SKM-1 (cell line): ENCODE measurements around the gene SLC22A4.

ENCODE experiments used
- DNase-seq: peaks from one replicate; lab custom pipeline; 2025; ENCODE audit not compliant: unreplicated experiment; lab: John Stamatoyannopoulos, UW

SLC22A4 gene

DNA sequence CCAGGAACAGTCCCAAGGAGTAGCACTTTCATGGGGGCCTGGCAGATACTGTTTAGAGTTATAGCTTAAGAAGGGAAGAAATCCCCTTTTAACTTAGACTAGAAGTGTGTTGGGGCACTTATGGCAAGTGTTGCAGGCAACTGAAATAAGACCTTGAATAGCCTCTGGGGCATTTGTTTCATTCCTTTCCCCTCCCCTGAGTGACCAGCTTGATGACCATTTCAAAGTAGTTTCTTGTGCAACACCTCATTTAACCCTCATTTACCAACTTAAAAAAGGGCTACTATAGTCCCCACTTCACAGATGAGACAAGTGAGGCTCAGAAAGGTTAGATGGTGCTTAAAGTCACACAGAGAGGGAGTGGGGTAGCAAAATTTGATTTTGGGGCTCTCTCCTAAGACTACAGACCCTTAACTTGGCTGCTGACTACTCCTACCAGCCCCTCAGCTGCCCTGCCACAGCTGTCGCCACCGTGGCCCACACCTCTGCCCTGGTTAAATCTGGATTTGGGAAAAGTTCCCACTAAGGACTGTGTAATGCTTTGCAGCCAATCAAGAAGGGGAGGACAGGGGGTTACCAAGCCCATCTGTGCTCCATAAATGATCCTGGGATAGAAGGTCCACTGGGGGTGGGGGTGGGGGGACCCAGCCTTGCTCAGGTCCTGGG lies 31.2 kb upstream of the SLC22A4 start:
- no peak for DNase-seq

DNA sequence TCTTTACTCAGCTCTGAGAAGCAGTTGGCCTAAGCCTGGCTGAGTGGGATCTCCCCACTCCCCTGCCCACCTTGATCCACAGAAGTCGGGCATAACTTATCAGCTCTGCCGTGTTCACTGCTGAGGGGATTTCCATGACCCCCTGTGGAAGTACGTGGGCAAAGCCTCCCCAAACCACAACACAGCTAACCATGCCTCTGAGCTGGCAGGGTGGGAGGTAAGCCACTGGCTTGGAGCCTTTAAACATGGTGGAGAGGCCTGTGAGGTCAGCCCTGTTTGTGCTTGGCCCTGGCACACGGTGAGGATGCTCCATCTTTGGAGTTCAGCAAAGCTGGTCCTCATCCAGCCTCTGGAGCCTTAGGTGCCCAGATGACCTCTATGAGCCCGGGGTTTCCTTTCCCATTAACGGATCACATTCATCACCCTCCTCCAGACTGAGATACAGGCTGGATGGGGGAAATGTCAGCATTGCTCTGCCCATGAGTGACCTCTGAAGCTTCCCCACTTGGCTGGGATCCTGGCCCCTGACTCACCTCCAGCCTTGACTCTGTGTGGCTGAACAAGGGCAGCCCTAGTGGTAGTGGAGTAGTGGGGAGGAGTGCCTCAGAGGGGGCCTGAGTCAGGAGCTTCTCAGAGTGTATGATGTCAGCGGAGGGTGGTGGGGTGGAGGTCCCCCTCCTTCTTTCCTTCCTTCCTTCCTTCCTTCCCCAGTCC lies 30.5 kb upstream of the SLC22A4 start:
- DNase-seq, result no peak

DNA sequence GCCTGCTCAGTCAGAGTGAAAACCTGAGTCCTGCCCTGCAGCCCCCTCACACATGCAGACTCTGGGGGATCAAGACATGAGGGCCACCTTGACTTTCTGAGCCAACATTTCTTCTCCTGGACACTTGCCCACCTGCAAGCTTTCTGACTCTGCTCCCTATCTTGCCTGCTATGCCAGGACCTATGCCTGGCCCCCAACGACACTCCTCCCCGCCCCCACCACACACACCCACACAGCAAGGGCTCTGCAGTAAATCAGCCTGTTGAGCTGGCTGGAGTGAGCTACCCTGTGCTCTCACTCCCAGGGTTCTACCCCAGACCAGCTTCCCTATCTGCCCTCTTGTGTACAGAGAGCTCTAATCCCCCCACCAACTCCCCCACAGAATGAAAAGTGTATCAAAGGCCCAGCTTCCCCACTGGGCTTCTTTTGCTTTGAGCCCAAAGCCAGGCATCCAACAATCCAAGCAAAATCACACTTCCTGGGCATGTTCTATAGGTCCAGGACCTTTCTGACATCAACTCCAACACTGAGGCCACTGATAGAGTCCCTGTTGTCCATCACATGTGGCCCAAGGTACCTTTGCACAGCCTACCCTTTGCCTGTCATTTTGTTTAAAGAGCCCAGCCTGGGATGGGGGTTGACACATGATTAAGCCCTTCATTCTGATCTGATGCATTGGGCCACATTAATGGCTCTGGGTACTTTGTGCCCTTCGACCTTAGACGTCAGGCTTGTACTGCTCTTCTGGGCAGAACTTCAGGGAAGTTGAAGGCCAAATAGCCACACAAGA lies 29.5 kb upstream of the SLC22A4 start:
- DNase-seq, result no peak

DNA sequence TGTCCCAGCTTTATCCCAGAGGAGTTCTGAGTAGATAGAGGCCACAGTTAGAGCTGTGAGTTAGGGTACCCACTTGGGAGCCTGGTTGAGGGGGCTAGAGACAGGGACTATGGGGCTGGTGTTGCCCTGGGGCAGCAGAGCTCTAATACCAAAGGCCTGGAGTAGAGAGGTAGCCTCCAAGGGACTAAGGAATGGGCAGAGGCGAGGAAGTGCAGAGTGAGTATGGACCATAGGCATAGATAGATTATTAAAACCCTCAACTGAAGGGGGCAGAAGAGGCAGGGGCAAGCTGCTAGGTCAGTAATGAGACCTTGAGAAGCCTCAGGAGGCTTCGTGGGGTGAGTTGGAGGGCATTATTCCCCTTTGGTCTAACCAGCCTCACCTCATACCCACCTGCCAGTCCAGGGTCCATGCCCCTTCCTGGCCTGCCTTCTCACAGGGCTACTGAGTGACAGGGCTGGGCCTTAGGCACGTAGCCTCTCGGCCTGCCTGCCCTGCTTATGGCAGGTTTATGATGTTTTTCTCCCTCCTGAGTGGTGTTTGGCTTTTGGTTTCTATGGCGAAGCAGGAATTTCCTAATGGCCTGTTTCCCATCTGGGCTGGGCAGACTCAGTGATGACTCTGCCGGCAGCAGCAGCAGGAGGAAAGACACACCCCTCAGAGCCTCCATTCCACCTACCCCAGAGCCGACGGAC lies 28.7 kb upstream of the SLC22A4 start:
- DNase-seq, result no peak

DNA sequence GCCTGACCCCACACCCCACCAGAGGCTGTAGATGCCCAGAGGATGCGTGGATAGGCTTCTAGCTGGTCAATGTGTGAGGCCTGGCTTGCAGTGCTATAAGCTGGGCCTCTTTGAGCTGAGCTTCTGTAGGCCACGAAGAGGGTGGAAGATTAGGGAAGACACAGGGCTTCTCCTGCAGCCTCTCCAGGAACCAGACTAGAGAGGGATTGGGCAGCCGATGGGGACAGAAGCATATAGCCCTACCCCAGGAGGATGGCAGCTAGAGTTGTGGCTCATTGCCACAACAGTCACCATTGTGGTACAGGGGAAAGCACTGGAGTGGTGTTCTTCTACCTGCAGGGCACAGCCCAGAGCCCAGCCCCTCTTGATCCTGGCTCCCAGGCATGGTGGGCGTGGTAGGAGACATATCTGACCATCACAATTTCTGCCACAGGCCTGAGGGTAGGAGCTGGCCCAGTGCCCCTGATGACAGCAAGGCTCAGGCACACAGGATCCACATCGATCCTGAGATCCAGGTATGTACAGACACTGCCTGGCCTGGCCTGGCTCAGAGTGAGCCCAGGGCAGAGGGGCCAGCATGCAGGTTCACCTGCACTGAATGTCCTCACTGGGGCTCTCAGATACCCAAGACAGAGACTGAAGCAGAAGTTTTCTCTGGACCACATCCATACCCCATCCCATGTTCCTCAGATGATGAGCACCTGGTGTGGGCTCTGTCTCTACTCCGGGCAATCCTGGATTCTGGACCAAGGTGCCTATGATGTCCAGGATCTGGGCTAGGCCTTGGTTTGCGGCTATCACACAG lies 28.0 kb upstream of the SLC22A4 start:
- no peak for DNase-seq

DNA sequence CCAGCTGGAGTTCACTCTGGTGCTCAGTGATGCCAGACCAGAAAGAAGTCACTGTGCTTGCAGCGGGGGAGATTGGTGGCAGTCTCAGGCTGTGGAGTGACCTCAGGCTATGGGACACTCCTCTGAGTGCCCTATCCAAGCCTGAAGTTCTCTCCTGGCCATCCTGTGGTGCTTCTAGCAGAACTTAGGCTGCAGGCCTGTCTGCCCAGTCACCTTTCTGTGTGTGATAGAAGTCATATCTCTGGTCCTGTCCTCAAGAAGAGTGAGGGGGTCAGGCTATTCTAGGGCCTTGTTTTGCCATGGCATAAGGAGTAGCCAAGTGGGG lies 27.4 kb upstream of the SLC22A4 start:
- no peak for DNase-seq

DNA sequence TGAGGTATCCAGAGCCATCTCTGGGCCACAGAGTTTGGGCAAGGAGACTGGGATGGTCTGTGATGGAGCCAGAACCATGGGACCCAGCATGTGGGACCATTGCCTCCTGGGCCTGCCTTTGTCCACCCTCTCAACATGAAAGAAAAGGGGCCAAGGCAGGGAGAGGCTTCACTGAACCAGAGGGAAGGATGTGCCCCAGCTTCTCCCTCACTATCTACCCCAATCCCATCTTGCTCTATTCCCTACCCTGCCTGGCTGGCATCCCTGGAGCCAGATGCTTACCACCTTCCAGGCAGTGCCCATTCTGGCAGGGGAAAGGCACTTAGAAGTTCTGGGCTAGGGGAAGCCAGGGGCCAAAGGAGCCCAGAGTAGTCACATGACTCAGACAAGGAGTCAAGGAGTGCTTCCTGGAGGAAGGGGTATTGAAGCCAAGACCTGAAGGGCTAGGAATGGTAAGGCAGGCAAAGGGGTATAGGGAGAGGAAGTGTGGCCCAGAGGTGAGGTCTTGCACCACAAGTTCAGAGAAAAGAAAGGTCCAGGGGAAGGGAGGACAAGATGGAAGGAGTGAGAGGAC lies 26.9 kb upstream of the SLC22A4 start:
- no peak for DNase-seq

DNA sequence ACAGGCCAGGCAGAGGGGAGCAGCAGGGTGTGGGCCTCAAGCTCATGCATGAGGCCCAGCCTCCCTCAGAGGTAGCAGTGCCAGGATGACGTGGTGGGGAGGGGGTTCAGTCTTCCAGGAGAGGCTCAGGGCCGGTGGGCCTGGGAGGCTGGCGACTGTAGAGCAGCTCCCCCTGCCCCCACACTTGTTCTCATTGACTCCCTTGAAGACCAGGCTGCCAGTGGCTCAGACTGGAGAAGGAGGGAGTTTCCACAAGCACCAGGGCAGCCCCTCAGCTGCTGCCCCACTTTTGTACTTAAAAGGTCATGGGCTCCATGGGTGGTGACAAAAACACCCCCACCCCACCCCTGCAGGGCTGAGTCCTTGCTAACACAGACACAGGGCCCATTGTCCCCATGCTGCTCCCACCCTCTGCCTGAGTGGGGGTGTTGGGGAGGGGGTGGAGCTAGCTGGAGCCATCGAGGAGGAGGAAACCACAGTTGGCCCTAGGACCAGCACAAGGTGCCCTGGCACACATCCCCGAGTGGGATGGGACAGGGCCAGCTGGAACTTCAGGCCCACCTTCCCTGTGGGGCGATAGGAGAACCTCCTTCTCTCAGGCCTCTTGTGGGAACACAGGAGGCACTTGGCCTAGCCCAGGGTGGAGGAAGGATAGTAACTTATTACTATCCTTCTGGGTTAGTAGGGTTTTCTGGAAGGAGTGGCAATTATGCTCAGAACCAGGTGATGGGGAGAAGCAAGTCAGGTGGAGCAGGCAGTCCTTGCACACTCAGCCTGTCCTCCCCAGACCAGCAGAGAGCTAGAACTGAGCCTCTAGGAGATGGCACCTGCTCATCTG lies 26.0 kb upstream of the SLC22A4 start:
- DNase-seq, result no peak

DNA sequence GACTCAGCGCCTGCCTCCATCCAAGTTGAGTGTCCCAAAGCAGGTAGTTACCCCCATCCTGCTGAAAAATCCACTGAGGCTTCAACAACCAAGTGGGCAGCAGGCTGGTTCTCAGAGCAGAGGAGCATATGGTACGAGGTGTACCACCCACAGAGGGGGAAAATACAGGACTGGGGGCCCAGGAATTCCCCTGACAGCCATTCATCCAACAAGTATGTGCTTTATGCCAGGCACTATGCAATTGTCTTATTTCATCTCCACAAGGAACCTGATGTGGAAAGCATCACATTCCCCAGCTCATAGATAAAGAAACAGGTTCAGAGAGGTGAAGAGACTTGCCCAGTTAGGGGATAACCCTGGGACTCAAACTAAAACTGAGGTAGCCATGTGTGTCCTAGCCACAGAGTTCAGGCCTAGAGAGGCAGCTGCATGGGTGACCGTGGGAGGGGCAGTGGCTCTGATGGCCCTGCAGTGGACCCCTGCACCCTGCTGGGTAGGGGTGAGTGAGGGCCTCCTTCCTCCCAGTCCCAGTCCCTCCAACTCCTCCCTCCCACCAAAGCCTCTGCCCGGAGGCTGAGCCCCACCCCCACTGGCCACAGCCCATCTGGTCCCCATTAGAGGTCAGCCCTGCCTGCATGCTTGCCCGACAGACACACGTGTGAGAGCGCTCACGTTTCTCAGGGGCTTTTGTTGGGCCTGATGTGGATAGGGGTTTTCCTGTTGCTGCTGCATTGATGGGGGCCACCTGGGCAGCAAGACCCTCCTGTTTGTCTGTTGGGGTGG lies 25.2 kb upstream of the SLC22A4 start:
- DNase-seq, result no peak

DNA sequence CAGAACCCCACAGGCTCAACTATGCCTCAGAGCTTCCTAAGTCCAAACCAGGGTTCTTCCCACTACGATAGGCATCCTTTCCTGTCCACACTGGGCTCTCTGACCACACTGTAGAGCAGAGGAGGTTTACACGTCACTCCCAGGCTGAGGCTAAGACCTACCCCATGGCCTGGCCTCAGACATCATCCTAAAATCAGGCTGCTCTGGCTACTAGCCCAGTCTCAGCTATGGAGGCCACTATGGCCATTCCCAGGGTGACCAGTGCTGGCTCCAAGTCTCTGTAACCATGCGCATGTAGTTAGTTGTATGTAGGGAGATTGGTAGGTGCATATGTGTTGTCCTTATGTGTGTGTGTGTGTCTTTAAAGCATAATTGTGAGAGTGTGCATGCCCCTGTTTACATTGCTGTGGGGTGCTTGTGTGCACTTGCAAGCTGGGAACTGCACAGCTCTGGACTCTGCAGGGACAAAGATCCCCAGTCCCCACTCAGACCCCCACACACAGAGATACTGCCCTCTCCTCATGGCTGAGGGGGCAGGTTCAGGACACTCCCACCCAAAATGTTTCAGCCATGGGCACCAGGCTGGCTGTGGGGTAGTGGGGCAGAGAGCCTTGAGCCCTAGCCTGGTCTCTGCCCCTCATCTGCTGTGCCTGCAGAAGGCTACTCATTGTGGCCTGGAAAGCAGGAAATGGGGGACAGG lies 24.4 kb upstream of the SLC22A4 start:
- no peak for DNase-seq

DNA sequence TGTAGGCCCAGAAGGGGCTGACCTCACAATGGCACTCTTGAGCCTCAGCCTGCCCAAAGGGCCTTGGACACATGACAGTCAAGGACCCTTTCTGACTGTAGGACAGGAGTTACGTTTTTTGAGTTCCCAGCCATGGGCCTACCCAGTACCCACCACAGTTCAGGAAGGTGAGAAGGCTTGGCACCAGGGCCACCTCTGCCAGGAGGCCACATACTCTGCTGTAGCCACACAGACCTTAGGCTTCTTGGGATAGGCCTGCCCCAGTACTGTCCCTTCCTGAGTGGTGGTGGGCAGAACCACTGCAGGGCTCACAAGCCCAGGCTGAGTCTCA lies 23.9 kb upstream of the SLC22A4 start:
- no peak for DNase-seq

DNA sequence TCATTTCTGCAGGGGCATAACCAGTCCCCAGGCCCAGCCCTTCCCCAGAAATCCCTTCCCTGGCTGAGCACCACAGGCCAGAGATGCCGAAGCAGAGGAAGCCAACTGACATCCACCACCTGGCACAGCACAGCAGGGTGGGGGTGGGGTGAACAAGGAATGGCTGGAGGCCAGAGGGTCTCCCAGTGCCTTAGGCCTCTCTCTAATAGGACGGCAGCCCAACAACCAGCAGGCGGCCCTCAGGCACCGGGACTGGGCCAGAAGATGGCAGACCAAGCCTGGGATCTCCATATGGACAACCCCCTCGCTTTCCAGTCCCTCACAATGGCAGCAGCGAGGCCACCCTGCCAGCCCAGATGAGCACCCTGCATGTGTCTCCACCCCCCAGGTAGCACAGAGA lies 23.5 kb upstream of the SLC22A4 start:
- DNase-seq, result no peak

DNA sequence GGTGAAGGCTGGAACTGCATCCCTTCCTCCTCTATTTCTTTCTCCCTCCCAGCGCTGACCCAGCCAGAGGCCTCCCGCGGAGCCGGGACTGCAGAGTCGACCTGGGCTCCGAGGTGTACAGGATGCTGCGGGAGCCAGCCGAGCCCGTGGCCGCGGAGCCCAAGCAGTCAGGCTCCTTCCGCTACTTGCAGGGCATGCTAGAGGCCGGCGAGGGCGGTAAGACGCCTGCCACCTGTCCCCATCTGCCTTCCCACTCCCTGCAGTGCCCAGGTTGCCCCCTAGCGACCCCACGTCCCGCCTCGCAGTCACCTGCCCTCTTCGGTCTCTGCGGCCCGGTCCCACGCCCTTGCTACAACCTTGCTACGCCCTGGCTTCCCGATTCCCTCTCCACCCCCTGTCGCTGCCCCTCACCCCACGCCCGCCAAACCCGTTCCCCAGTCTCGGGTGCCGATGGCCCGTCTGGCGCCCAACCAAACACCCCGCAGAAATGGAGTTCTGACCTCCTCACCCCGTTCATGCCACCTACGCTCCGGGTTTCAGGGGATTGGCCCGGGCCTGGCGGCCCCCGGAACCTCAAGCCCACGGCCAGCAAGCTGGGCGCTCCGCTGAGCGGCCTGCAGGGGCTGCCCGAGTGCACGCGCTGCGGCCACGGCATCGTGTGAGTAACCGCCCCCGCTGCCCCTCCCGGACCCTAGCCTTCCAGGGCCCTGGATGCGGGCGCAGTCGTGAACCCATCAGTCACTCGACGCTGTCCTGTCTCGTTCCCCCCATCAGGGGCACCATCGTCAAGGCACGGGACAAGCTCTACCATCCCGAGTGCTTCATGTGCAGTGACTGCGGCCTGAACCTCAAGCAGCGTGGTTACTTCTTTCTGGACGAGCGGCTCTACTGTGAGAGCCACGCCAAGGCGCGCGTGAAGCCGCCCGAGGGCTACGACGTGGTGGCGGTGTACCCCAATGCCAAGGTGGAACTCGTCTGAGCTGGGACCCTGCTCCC lies 22.6 kb upstream of the SLC22A4 start:
- no peak for DNase-seq

DNA sequence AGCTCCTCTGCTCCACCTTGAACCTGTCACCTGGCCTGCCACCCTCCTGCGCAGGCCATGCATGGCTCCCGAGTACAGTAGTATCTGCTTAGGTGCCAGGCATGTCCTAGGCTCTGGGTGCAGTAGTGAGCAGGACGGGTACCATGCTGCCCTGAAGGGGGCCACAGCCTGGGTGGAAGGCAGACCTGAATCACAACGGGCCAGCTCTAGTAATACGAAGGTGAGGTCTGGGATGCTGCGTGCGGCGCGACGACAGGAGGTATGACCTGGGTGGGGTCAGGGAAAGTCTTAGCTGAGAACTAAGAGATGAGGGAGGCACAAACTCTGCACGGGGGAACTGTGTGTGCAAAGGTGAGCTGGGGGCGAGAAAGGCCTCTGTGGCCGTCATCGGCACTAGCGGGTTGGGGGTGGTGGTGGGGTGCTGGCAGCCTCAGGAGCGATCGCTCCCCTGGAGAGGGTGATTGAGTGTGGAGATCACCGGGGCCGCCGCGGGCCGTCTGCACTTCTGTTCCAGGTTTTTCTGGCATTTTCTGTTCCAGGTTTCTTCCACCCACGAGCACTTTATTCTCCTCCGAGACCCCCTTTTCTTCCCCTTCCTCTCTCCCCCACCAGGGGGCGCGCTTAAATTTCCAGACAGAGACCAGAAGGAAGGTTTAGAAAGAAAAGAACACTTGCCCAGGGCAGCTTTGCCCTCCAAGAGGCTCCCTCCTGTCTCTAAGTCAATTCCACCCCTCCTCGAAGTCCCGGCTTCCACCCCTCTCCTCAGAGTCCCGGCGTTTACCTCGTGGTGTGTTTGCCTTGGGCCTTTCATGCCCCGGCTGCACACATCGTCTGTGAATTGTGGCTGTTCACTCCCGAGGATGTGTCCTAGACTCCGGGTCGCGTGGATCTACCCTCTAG lies 21.6 kb upstream of the SLC22A4 start:
- DNase-seq, result peak; percentile 18

DNA sequence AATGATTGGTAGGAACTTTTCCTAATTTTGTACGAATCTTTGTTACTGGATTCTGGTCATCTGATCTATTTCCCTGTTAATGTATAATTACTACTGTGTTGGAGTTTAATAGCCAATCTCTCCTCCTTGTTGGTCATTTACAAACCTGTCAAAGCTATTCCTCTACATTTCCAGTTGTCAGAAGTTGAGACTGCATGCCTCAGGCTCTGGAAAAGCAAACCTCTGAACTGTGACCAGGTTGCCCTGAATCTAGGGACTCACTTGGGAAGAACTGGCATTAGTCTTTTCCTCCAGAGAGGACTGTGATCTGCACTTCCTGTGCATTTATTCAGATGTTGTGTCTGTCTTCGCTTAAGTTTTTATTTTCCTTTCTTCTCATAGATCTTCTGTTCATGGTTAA lies 20.6 kb upstream of the SLC22A4 start:
- DNase-seq, result no peak
